SK-N-SH (cell line): ENCODE measurements around the gene SEC61B. TPM values are rescaled to one million over a fixed set of nuclear protein-coding genes. Genes with fewer than 3 reads are reported as not detected.
"Not testable (repeated sequence)": the region's sequence is repeated elsewhere in the genome, so short reads cannot be mapped to it uniquely, and the experiment has no call there.

Source experiments
- CTCF ChIA-PET: fragments of 300-600, 350-600 bp; formaldehyde crosslinking; extraction: SDS; loops from one replicate; lab custom pipeline; 2021; lab: Yijun Ruan, JAX
- POLR2A ChIA-PET: fragments of 350-600 bp; sonication (Branson Sonifier 250); formaldehyde crosslinking; extraction: SDS; loops from one replicate; lab custom pipeline; 2020; ENCODE audit warnings: antibody characterized with exemption, inconsistent platforms; lab: Yijun Ruan, JAX
- DNase-seq: peaks from one replicate; pipeline ENCODE4 v3.0.0; 2012
- H2AFZ ChIP-seq: fragments of 200-600 bp; sonication (generic); 2 replicates; pipeline ENCODE4 v1.8.1; 2016; ENCODE audit warnings: antibody characterized with exemption, mild to moderate bottlenecking, low read depth
- H3F3A ChIP-seq: fragments of 200-600 bp; sonication (generic); replicated peaks from 2 replicates; pipeline ENCODE3; 2016; ENCODE audit warnings: antibody characterized with exemption, mild to moderate bottlenecking; ENCODE audit not compliant: insufficient read depth
- H3K27ac ChIP-seq, 2 experiments: fragments of 200-500 bp in 1 of 2; fragments of 200-600 bp in 1 of 2; sonication (Bioruptor generic) in 1 of 2; sonication (generic), shearing (Covaris generic) in 1 of 2; 2 replicates each; pipeline versions ENCODE4 v1.5.1 to v1.6.1; 2014 to 2016; ENCODE audit warnings: low read depth in 2 of 2, inconsistent platforms in 1 of 2, low read length in 1 of 2, mild to moderate bottlenecking in 1 of 2, mixed read lengths in 1 of 2
- H3K27me3 ChIP-seq: fragments of 200-600 bp; sonication (generic), shearing (Covaris generic); 2 replicates; pipeline ENCODE4 v1.6.1; 2016; ENCODE audit warnings: mixed run types; ENCODE audit not compliant: insufficient read depth
- H3K36me3 ChIP-seq, 2 experiments: fragments of 200-500 bp in 1 of 2; fragments of 200-600 bp in 1 of 2; sonication (Bioruptor generic) in 1 of 2; sonication (generic) in 1 of 2; replicated peaks in 1 of 2; 2 replicates each; pipeline versions ENCODE3 to v1.5.1; 2014 to 2016; ENCODE audit warnings: low read length in 1 of 2, mild to moderate bottlenecking in 1 of 2; ENCODE audit not compliant: insufficient read depth in 2 of 2, control insufficient read depth in 1 of 2
- H3K4me1 ChIP-seq, 2 experiments: fragments of 200-500 bp in 1 of 2; fragments of 200-600 bp in 1 of 2; sonication (Bioruptor generic) in 1 of 2; sonication (generic), shearing (Covaris generic) in 1 of 2; 2 replicates each; pipeline versions ENCODE4 v1.5.1 to v1.6.1; 2014 to 2016; ENCODE audit warnings: low read depth in 1 of 2, low read length in 1 of 2, mixed run types in 1 of 2; ENCODE audit not compliant: insufficient read depth in 2 of 2, control insufficient read depth in 1 of 2
- H3K4me2 ChIP-seq: fragments of 200-600 bp; sonication (generic), shearing (Covaris generic); 2 replicates; pipeline ENCODE4 v1.6.1; 2017; ENCODE audit warnings: mixed run types
- H3K4me3 ChIP-seq, 2 experiments: fragments of 200-500 bp in 1 of 2; fragments of 200-600 bp in 1 of 2; sonication (Bioruptor generic) in 1 of 2; sonication (generic), shearing (Covaris generic) in 1 of 2; 2 replicates each; pipeline versions ENCODE4 v1.5.1 to v1.8.1; 2014 to 2016; ENCODE audit warnings: low read depth in 2 of 2, inconsistent platforms in 1 of 2, low read length in 1 of 2, mild to moderate bottlenecking in 1 of 2, mixed read lengths in 1 of 2, moderate library complexity in 1 of 2
- H3K79me2 ChIP-seq: fragments of 200-600 bp; sonication (generic); 2 replicates; pipeline ENCODE4 v1.8.1; 2017; ENCODE audit warnings: mild to moderate bottlenecking; ENCODE audit not compliant: insufficient read depth
- H3K9ac ChIP-seq: fragments of 200-600 bp; sonication (generic); 2 replicates; pipeline ENCODE4 v1.6.1; 2017; ENCODE audit warnings: mixed run types
- H3K9me2 ChIP-seq: fragments of 200-600 bp; sonication (generic); 2 replicates; pipeline ENCODE4 v1.6.1; 2017; ENCODE audit warnings: mixed run types
- H3K9me3 ChIP-seq: fragments of 200-600 bp; sonication (generic); 2 replicates; pipeline ENCODE4 v1.6.1; 2017; ENCODE audit warnings: mixed run types, mild to moderate bottlenecking, moderate library complexity
- H4K20me1 ChIP-seq: fragments of 200-600 bp; sonication (generic); 2 replicates; pipeline ENCODE4 v1.6.1; 2017; ENCODE audit warnings: mild to moderate bottlenecking, mixed run types; ENCODE audit not compliant: insufficient read depth
- EP300 ChIP-seq, 2 experiments: IDR thresholded peaks; 2 replicates each; pipeline versions ENCODE4 v1.4.0 to v1.6.1; 2012; ENCODE audit warnings: borderline replicate concordance in 1 of 2, low read depth in 1 of 2, low read length in 1 of 2
- GABPA ChIP-seq: IDR thresholded peaks from 2 replicates; pipeline ENCODE4 v1.4.0; 2012; ENCODE audit warnings: low read depth, mild to moderate bottlenecking
- WGBS: methylation state at CpG from one replicate; pipeline ENCODE4 v1.1.6; 2017; ENCODE audit warnings: low lambda C conversion rate; 5-methylcytosine and 5-hydroxymethylcytosine counted together
- polyA plus RNA-seq, 3 experiments: library from polyadenylated mRNA; depleted of rRNA; stranded (reverse); fragments of >200 nt; gene quantifications; 2 replicates each; pipeline ENCODE4 v1.2.3, GENCODE V29; 2012
- TF ChIP-seq, protein P1 (sequence below): fragments of 200-600 bp; sonication (generic); IDR thresholded peaks from 2 replicates; pipeline ENCODE4 v1.6.1; 2017; ENCODE audit warnings: antibody characterized with exemption, mild to moderate bottlenecking, moderate library complexity

SEC61B gene
- polyA plus RNA-seq, 1 of the 3 experiments (the other 2 are of a cell fraction), result 174 TPM

DNA sequence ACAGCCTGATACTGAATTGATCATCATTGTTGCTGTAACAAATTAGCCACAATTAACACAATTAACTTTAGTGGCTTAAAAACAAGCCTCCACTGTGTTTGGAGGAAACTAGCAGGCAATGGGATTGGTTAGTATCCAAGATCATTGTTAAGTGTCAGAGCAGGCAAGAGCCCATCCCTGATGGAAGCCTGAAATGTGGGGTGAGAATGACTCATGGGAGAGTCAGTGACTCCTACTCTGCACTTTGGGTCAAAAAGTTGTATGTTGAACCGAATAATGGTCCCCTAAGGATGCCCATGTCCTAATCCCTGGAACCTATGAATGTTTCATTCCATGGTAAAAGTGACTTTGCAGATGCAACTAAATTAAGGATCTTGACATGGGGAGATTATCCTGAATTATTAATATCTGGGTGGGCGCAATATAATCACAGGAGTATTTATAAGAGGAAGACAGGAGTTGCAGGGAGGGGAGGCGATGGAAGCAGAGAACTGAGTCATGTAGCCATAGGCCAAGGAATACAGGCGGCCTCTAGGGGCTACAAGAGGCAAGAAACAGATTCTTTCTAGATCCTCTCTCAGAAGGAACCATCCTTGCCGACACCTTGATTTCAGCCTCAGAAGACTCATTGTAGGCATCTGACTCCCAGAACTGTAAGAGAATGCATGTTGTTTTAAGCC is 29.2 kb upstream of the SEC61B start:
- Histone ChIP-seq H3F3A (no peaks in the 10 kb centered on the region), H3K9me2 (no peaks in the 10 kb centered on the region), H3K27me3 (no peaks in the 10 kb centered on the region), H3K79me2 (no peaks in the 10 kb centered on the region), H3K36me3 (no peaks in the 10 kb centered on the region), H2AFZ (no peak overlapping the region), H3K9ac (no peak overlapping the region), H3K4me1 (no peaks in the 10 kb centered on the region; a peak in 1 of 4 replicates), H4K20me1 (no peaks in the 10 kb centered on the region), H3K9me3 (no peaks in the 10 kb centered on the region), H3K27ac (no peak overlapping the region), H3K4me2 (no peak overlapping the region), H3K4me3 (no peak overlapping the region)
- ChIA-PET CTCF (interaction anchor here (0.7 to 2.5 kb wide), 2 partner anchors 8 to 10 kb away, joined by 3 to 12 read pairs; no protein-coding TSS in a partner anchor), POLR2A (no interaction called here)
- TF ChIP-seq, protein P1, sequence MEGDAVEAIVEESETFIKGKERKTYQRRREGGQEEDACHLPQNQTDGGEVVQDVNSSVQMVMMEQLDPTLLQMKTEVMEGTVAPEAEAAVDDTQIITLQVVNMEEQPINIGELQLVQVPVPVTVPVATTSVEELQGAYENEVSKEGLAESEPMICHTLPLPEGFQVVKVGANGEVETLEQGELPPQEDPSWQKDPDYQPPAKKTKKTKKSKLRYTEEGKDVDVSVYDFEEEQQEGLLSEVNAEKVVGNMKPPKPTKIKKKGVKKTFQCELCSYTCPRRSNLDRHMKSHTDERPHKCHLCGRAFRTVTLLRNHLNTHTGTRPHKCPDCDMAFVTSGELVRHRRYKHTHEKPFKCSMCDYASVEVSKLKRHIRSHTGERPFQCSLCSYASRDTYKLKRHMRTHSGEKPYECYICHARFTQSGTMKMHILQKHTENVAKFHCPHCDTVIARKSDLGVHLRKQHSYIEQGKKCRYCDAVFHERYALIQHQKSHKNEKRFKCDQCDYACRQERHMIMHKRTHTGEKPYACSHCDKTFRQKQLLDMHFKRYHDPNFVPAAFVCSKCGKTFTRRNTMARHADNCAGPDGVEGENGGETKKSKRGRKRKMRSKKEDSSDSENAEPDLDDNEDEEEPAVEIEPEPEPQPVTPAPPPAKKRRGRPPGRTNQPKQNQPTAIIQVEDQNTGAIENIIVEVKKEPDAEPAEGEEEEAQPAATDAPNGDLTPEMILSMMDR, result no peak; the same call in 1 of the 2 replicates
- no peak for TF ChIP-seq GABPA
- WGBS, result 88% methylated on average over 5 of the region's 5 CpGs
- DNase-seq, result no peak

- Histone ChIP-seq H3K9me3 (no peaks in the 10 kb centered on the region), H3F3A (no peaks in the 10 kb centered on the region), H3K79me2 (no peaks in the 10 kb centered on the region), H3K27ac (no peak overlapping the region), H3K4me3 (no peak overlapping the region), H3K9me2 (no peaks in the 10 kb centered on the region)
- POLR2A ChIA-PET, result no interaction called here
- DNase-seq, result no peak
- no peak for TF ChIP-seq EP300 (IDR thresholded peaks at IDR 0.05; ENCODE audit: borderline replicate concordance in 1 of 2, low read depth in 1 of 2, low read length in 1 of 2)
- TF ChIP-seq, all 33 proteins: peak for 0
- no peak overlapping the region for H3K4me2 ChIP-seq
- CTCF ChIA-PET, result interaction anchor here (0.7 to 2.5 kb wide), 2 partner anchors 9 to 11 kb away, joined by 3 to 12 read pairs; no protein-coding TSS in a partner anchor
- WGBS, result 65% methylated on average over 2 of the region's 2 CpGs
- H3K36me3 ChIP-seq, result no peaks in the 10 kb centered on the region
- H4K20me1 ChIP-seq, result no peaks in the 10 kb centered on the region
- H3K27me3 ChIP-seq, result no peaks in the 10 kb centered on the region
- H3K4me1 ChIP-seq, result no peaks in the 10 kb centered on the region; a peak in 1 of 4 replicates
- no peak overlapping the region for H2AFZ ChIP-seq
- H3K9ac ChIP-seq, result no peak overlapping the region
Measured at GRCh38 chr9:99193466-99193821, 28.6 kb upstream of the SEC61B start.

DNA sequence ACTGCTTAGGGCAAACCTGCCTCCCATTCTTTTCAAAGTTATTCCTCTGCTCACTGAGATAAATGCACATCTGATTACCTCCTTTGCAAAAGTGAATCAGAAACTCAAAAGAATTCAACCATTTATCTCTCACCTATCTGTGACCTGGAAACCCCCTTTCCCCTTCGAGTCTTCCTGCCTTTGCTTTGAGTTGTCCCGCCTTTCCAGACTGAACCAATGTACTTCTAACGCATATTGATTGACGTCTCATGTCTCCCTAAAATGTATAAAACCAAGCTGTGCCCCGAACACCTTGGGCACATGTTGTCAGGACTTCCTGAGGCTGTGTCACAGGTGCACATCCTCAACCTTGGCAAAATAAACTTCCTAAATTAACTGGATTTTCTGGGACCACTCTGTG is 25.6 kb upstream of the SEC61B start:
- H3K79me2 ChIP-seq, H3K4me1 ChIP-seq, H3F3A ChIP-seq, DNase-seq, H3K9me3 ChIP-seq, H2AFZ ChIP-seq, H3K4me3 ChIP-seq, H3K36me3 ChIP-seq, H3K27ac ChIP-seq, H3K9ac ChIP-seq, POLR2A ChIA-PET, H3K9me2 ChIP-seq, H4K20me1 ChIP-seq, H3K27me3 ChIP-seq, H3K4me2 ChIP-seq: not testable (repeated sequence)
- CTCF ChIA-PET, result interaction anchor here (1.0 to 3.1 kb wide), 3 partner anchors 11 to 1128 kb away, joined by 3 to 24 read pairs (median 3); no protein-coding TSS in a partner anchor
- 65% methylated on average over 5 of the region's 5 CpGs for WGBS
